ENCODE data around the gene ZBTB7C. TPM values are rescaled to one million over a fixed set of nuclear protein-coding genes. Genes with fewer than 3 reads are reported as not detected.

ZBTB7C gene
- total RNA-seq, 1 experiment from 2014 or later, result 0.33 TPM

- Histone ChIP-seq H3K27ac (ENCODE audit: insufficient read length, low read depth, low read length) (no peak overlapping the region), H2BK20ac (ENCODE audit: low read depth, low read length, poor library complexity, severe bottlenecking) (no peak overlapping the region), H3K9me3 (ENCODE audit: control insufficient read depth, low read depth, low read length) (no peaks in the 10 kb centered on the region), H3K4me1 (ENCODE audit: insufficient read depth, low read length) (peaks cover 5% of the 10 kb centered on the region; the same call in 1 of the 2 replicates), H4K91ac (ENCODE audit: insufficient read length, low read depth, low read length) (no peak overlapping the region), H3K27me3 (ENCODE audit: insufficient read depth, low read length) (no peaks in the 10 kb centered on the region; the same call in 1 of the 2 replicates), H3K23me2 (ENCODE audit: insufficient read length, low read depth, low read length, poor library complexity, severe bottlenecking) (no peaks in the 10 kb centered on the region), H3K4ac (ENCODE audit: low read depth, low read length) (no peak overlapping the region), H3K9ac (ENCODE audit: extremely low read depth, insufficient read length, low read length) (no peak overlapping the region), H4K5ac (ENCODE audit: insufficient read length, low read depth, low read length) (no peak overlapping the region), H4K8ac (replicated peaks; ENCODE audit: insufficient read length, low read depth, low read length) (no peak overlapping the region), H2AK5ac (ENCODE audit: insufficient read length, low read length) (no peak overlapping the region), H2BK15ac (ENCODE audit: low read depth, low read length) (no peak overlapping the region), H2BK120ac (ENCODE audit: low read depth, low read length, poor library complexity, severe bottlenecking) (no peak overlapping the region), H2BK5ac (ENCODE audit: insufficient read length, low read length) (no peak overlapping the region), H3K79me1 (ENCODE audit: insufficient read depth, low read depth, low read length, poor library complexity, severe bottlenecking) (no peaks in the 10 kb centered on the region), H3T11ph (ENCODE audit: low read length) (no peak overlapping the region), H2BK12ac (ENCODE audit: insufficient read length, low read depth, low read length) (no peak overlapping the region), H3K79me2 (ENCODE audit: insufficient read depth, low read length) (no peaks in the 10 kb centered on the region), H3K18ac (ENCODE audit: insufficient read length, low read depth, low read length) (no peak overlapping the region), H3K4me2 (ENCODE audit: insufficient read depth, insufficient read length, low read length) (no peak overlapping the region), H2AFZ (ENCODE audit: low read length) (no peak overlapping the region), H3K23ac (ENCODE audit: insufficient read length, low read depth, low read length) (no peak overlapping the region), H4K20me1 (ENCODE audit: control insufficient read depth, insufficient read depth, insufficient read length) (no peaks in the 10 kb centered on the region), H3K56ac (ENCODE audit: insufficient read length, low read depth, low read length) (no peak overlapping the region), H3K14ac (ENCODE audit: insufficient read depth, low read length) (no peak overlapping the region)
- peaks cover 23 to 24% of the 10 kb centered on the region in 2 experiments for H3K4me1 Mint-ChIP-seq
- DNase-seq, result no peak
- no peak overlapping the region for H3K27ac Mint-ChIP-seq
- no peaks in the 10 kb centered on the region for H3K36me3 Mint-ChIP-seq (ENCODE audit: insufficient read depth in 1 of 3, low read depth in 3 of 3)
- no peak overlapping the region; a peak in 1 of 5 replicates for H3K4me3 Mint-ChIP-seq
- no peaks in the 10 kb centered on the region; a peak in 1 of 5 replicates for H3K9me3 Mint-ChIP-seq
- TF ChIP-seq CTCF (conservative IDR thresholded peaks at IDR 0.05), result no peak
- H3K27me3 Mint-ChIP-seq (ENCODE audit: low read depth), result peaks cover 2% of the 10 kb centered on the region
- WGBS (ENCODE audit: extremely low coverage, insufficient read length, low lambda C conversion rate), result no CpG with 5 or more reads among the region's 2 CpGs
These were observed 229.5 kb downstream of the ZBTB7C start for GRCh38 chr18:48179666-48180065.

Measured in H9 (cell line).